Posterior vena cava (tissue), 2 donors: Measurements from ENCODE around the gene CCDC192. TPM values are rescaled to one million over a fixed set of nuclear protein-coding genes. Genes with fewer than 3 reads are reported as not detected.

Experiments
- DNase-seq: peaks from one replicate; pipeline ENCODE4 v3.0.0-alpha.2; 2020; ENCODE audit warnings: low spot score
- intact Hi-C, 2 donors: fragments of 100-400 bp; cut with DNase I; formaldehyde crosslinking; loops; one replicate each; pipeline versions ENCODE4 v1.14.1 to v1.14.2; 2022 to 2023
- total RNA-seq, 2 donors: library from RNA; stranded (reverse); fragmentation: NEBNext Ultra II Directional; extraction: Animal tissue kit (Norgen Biotek cat#: 25700); gene quantifications; one replicate each; pipeline ENCODE4 v1.2.1, GENCODE V29; 2021
- donor health status: DM: yes; HTN: yes; CAD: no.
- donor health status: DM: yes; HTN: yes; CAD: no.

The CCDC192 gene
- total RNA-seq, 2 donors from 2014 or later: not detected

GRCh38 chr5:127985811-127986325, 282.7 kb downstream of the CCDC192 start:
- intact Hi-C loops: no loop called here
- DNase-seq: no peak

GRCh38 chr5:127987354-127988145, 284.4 kb downstream of the CCDC192 start:
- intact Hi-C loops: no loop called here
- DNase-seq: no peak

- intact Hi-C loops: no loop called here
- DNase-seq: no peak
These were observed 285.1 kb downstream of the CCDC192 start for GRCh38 chr5:127988146-127988760.

Other genes starting within 250 kb of the CCDC192 start
- gene PRRC1, start 185.8 kb upstream of the CCDC192 start, total RNA-seq: 10 to 100 TPM; 46.6 to 49.0 TPM
- gene CTXN3, start 54.3 kb upstream of the CCDC192 start, total RNA-seq: not detected